CD4-positive, alpha-beta T cell treated with Interleukin-17A for 4 hours (primary cell): ENCODE data around the gene ZBTB17.
"Not testable (repeated sequence)": the region's sequence is repeated elsewhere in the genome, so short reads cannot be mapped to it uniquely, and the experiment has no call there.

Experiments used
- DNase-seq: peaks from one replicate; pipeline ENCODE4 v3.0.0-alpha.2; 2020; ENCODE audit warnings: mixed read lengths

Gene ZBTB17

GRCh38 chr1:15931884-15932283, 44.0 kb downstream of the ZBTB17 start:
- no peak for DNase-seq

GRCh38 chr1:15931401-15931800, 44.5 kb downstream of the ZBTB17 start:
- DNase-seq: no peak

GRCh38 chr1:15928971-15929965, 46.6 kb downstream of the ZBTB17 start:
- DNase-seq: no peak

- not testable (repeated sequence) for DNase-seq
Measured at GRCh38 chr1:15926448-15926847, 49.5 kb downstream of the ZBTB17 start.

- no peak for DNase-seq
Measured at GRCh38 chr1:15923241-15923640, 52.7 kb downstream of the ZBTB17 start.

GRCh38 chr1:15918962-15919715, 56.8 kb downstream of the ZBTB17 start:
- peak; percentile 59 for DNase-seq

GRCh38 chr1:15916916-15917315, 59.0 kb downstream of the ZBTB17 start:
- no peak for DNase-seq

GRCh38 chr1:15916417-15916816, 59.5 kb downstream of the ZBTB17 start:
- DNase-seq: no peak

GRCh38 chr1:15915991-15916390, 59.9 kb downstream of the ZBTB17 start:
- DNase-seq: no peak

- DNase-seq: not testable (repeated sequence)
Measured at GRCh38 chr1:15913607-15914006, 62.3 kb downstream of the ZBTB17 start.

- no peak for DNase-seq
Measured at GRCh38 chr1:15911927-15912326, 64.0 kb downstream of the ZBTB17 start.

- DNase-seq: no peak
Measured at GRCh38 chr1:15911141-15911540, 64.8 kb downstream of the ZBTB17 start.

GRCh38 chr1:15908597-15908996, 67.3 kb downstream of the ZBTB17 start:
- no peak for DNase-seq

- DNase-seq: no peak
Measured at GRCh38 chr1:15902882-15903281, 73.0 kb downstream of the ZBTB17 start.

- no peak for DNase-seq
Measured at GRCh38 chr1:15900662-15901279, 75.1 kb downstream of the ZBTB17 start.

GRCh38 chr1:15899266-15899665, 76.6 kb downstream of the ZBTB17 start:
- DNase-seq: no peak

GRCh38 chr1:15896841-15897610, 78.9 kb downstream of the ZBTB17 start:
- not testable (repeated sequence) for DNase-seq

GRCh38 chr1:15895233-15895632, 80.7 kb downstream of the ZBTB17 start:
- DNase-seq: no peak

GRCh38 chr1:15892857-15893599, 82.9 kb downstream of the ZBTB17 start:
- DNase-seq: not testable (repeated sequence)
